ENCODE measurements around the gene CAST. TPM values are rescaled to one million over a fixed set of nuclear protein-coding genes. Genes with fewer than 3 reads are reported as not detected.
A peak's percentile ranks its signal among the peaks of the same experiment; 100 is the strongest.

CAST gene
- polyA plus RNA-seq, 2 of the 4 experiments (the other 2 are of a cell fraction), result 163 to 257 TPM

- no peak for ATAC-seq
- Histone ChIP-seq H3K27ac (no peak overlapping the region), H3K4me2 (no peak overlapping the region), H3K9me3 (no peaks in the 10 kb centered on the region), H3K4me1 (no peaks in the 10 kb centered on the region), H3K4me3 (no peak overlapping the region)
- 91% methylated on average over 6 of the region's 6 CpGs for WGBS (ENCODE audit: missing lambda C conversion rate)
- ChIA-PET POLR2A (no interaction called here), CTCF (interaction anchor here (0.8 to 2.3 kb wide), 3 partner anchors 118 to 411 kb away, joined by 3 to 9 read pairs (median 5); no protein-coding TSS in a partner anchor)
- no peak for FAIRE-seq
- no peak for DNase-seq (ENCODE audit: low read depth in 1 of 2, low spot score in 1 of 2)
- no peak for TF ChIP-seq CBX2 (IDR thresholded peaks at IDR 0.05; ENCODE audit: borderline replicate concordance, low read depth)
- no peak for TF ChIP-seq CEBPB (IDR thresholded peaks at IDR 0.05)
- no peak for TF ChIP-seq ESRRA (IDR thresholded peaks at IDR 0.05; ENCODE audit: borderline replicate concordance, low read length)
- TF ChIP-seq SMC3 (IDR thresholded peaks at IDR 0.05), result no peak
Observed at GRCh38 chr5:96750110-96750822, 88.1 kb downstream of the CAST start.

GRCh38 chr5:96751203-96752169 is 89.3 kb downstream of the CAST start:
- ChIA-PET POLR2A (interaction anchor here (1.0 to 1.1 kb wide), 2 partner anchors 57 to 185 kb away, joined by 4 to 9 read pairs; partner anchors contain the start of genes ERAP1 and LNPEP), CTCF (interaction anchor here (0.6 to 2.3 kb wide), 27 partner anchors 8 to 415 kb away, joined by 3 to 31 read pairs (median 5); partner anchors contain the start of gene LIX1)
- no peak overlapping the region for H3K4me3 ChIP-seq
- ATAC-seq (peak in 1 of 2 experiments; percentile 35; a peak in 2 of 6 replicates), DNase-seq (ENCODE audit: low read depth in 1 of 2, low spot score in 1 of 2) (no peak), FAIRE-seq (peak; percentile 72)
- no peaks in the 10 kb centered on the region for H3K9me3 ChIP-seq
- H3K4me1 ChIP-seq, result no peaks in the 10 kb centered on the region
- H3K27ac ChIP-seq, result no peak overlapping the region
- no peak overlapping the region for H3K4me2 ChIP-seq
- 78% methylated on average over 6 of the region's 6 CpGs for WGBS (ENCODE audit: missing lambda C conversion rate)
- TF ChIP-seq NFE2L2 (conservative IDR thresholded peaks at IDR 0.05; ENCODE audit: low read length) (no peak), POLR2AphosphoS2 (conservative IDR thresholded peaks at IDR 0.05; ENCODE audit: low read length) (no peak), ZC3H11A (IDR thresholded peaks at IDR 0.05) (no peak), CTCF (IDR thresholded peaks at IDR 0.05) (no peak), ZNF302 (CRISPR knock-in tag; IDR thresholded peaks at IDR 0.05) (no peak), NR3C1 (IDR thresholded peaks at IDR 0.05) (no peak), MYC (IDR thresholded peaks at IDR 0.05; ENCODE audit: borderline replicate concordance, low read length) (no peak), REST (IDR thresholded peaks at IDR 0.05) (no peak), ZSCAN20 (CRISPR knock-in tag; IDR thresholded peaks at IDR 0.05) (no peak), MAZ (IDR thresholded peaks at IDR 0.05; ENCODE audit: borderline replicate concordance, low read depth, low read length) (no peak), CBX8 (IDR thresholded peaks at IDR 0.05) (no peak), CEBPB (IDR thresholded peaks at IDR 0.05) (no peak), CHD4 (IDR thresholded peaks at IDR 0.05; ENCODE audit: borderline replicate concordance) (no peak), EP300 (IDR thresholded peaks at IDR 0.05) (no peak), ESRRA (IDR thresholded peaks at IDR 0.05; ENCODE audit: borderline replicate concordance, low read length) (no peak), SMC3 (IDR thresholded peaks at IDR 0.05) (no peak), SREBF2 (IDR thresholded peaks at IDR 0.05) (no peak), CBX2 (IDR thresholded peaks at IDR 0.05; ENCODE audit: borderline replicate concordance, low read depth) (no peak), KDM5A (IDR thresholded peaks at IDR 0.05) (no peak), HMGXB4 (CRISPR knock-in tag; IDR thresholded peaks at IDR 0.05; ENCODE audit: borderline replicate concordance) (no peak)
